GM15510 (cell line): ENCODE data around the gene SPTBN1.

Source experiments
- POLR2A ChIP-seq: IDR thresholded peaks from 3 replicates; pipeline ENCODE4 v1.6.1; 2011; ENCODE audit warnings: borderline replicate concordance; ENCODE audit not compliant: insufficient read length; ENCODE audit errors: extremely low read depth

SPTBN1 gene

GRCh38 chr2:54611830-54612545 is 155.9 kb downstream of the SPTBN1 start:
- no peak for TF ChIP-seq POLR2A

GRCh38 chr2:54613386-54613785 is 157.3 kb downstream of the SPTBN1 start:
- no peak for TF ChIP-seq POLR2A

- no peak for TF ChIP-seq POLR2A
Observed at GRCh38 chr2:54613794-54614257, 157.7 kb downstream of the SPTBN1 start.

GRCh38 chr2:54614819-54615218 is 158.7 kb downstream of the SPTBN1 start:
- no peak for TF ChIP-seq POLR2A

GRCh38 chr2:54615832-54616534 is 159.9 kb downstream of the SPTBN1 start:
- TF ChIP-seq POLR2A: no peak

- TF ChIP-seq POLR2A: no peak
Observed at GRCh38 chr2:54617409-54617808, 161.3 kb downstream of the SPTBN1 start.

- TF ChIP-seq POLR2A: no peak
Observed at GRCh38 chr2:54618646-54619565, 162.8 kb downstream of the SPTBN1 start.

- no peak for TF ChIP-seq POLR2A
Observed at GRCh38 chr2:54619660-54620231, 163.6 kb downstream of the SPTBN1 start.

- no peak for TF ChIP-seq POLR2A
Observed at GRCh38 chr2:54620948-54621347, 164.8 kb downstream of the SPTBN1 start.

GRCh38 chr2:54624591-54625071 is 168.5 kb downstream of the SPTBN1 start:
- no peak for TF ChIP-seq POLR2A

GRCh38 chr2:54626131-54626530 is 170.0 kb downstream of the SPTBN1 start:
- no peak for TF ChIP-seq POLR2A

- TF ChIP-seq POLR2A: no peak
Observed at GRCh38 chr2:54626884-54627283, 170.8 kb downstream of the SPTBN1 start.

GRCh38 chr2:54627973-54628372 is 171.8 kb downstream of the SPTBN1 start:
- TF ChIP-seq POLR2A: no peak

GRCh38 chr2:54628418-54628817 is 172.3 kb downstream of the SPTBN1 start:
- no peak for TF ChIP-seq POLR2A

GRCh38 chr2:54628957-54629356 is 172.8 kb downstream of the SPTBN1 start:
- TF ChIP-seq POLR2A: no peak

GRCh38 chr2:54629390-54629789 is 173.3 kb downstream of the SPTBN1 start:
- no peak for TF ChIP-seq POLR2A
